GM23338 (cell line): ENCODE data around the gene SLC35F4. TPM values are rescaled to one million over a fixed set of nuclear protein-coding genes. Genes with fewer than 3 reads are reported as not detected.

Experiments
- ATAC-seq: fragments of 200-7000 bp; cut with Tn5 transposase; 3 replicates; pipeline ENCODE4 v1.9.1; 2020
- DNase-seq: peaks from one replicate; pipeline ENCODE4 v3.0.0-alpha.2; 2015; ENCODE audit warnings: low spot score
- H2AFZ ChIP-seq: fragments of 200-600 bp; sonication (generic); 2 replicates; pipeline ENCODE4 v1.8.0; 2016; ENCODE audit warnings: antibody characterized with exemption, mild to moderate bottlenecking, moderate library complexity
- H3F3A ChIP-seq: fragments of 200-600 bp; sonication (generic); replicated peaks from 2 replicates; pipeline ENCODE4 v1.8.0; 2017; ENCODE audit warnings: antibody characterized with exemption, mixed run types, low read depth
- H3K27ac ChIP-seq: fragments of 200-600 bp; sonication (generic); 2 replicates; pipeline ENCODE4 v1.6.1; 2016; ENCODE audit warnings: low read depth
- H3K27me3 ChIP-seq: fragments of 200-600 bp; sonication (generic); 2 replicates; pipeline ENCODE4 v1.8.0; 2016; ENCODE audit warnings: mild to moderate bottlenecking, mixed run types, moderate library complexity; ENCODE audit not compliant: insufficient read depth
- H3K36me3 ChIP-seq: fragments of 200-600 bp; sonication (generic); 2 replicates; pipeline ENCODE4 v1.8.0; 2016; ENCODE audit warnings: mild to moderate bottlenecking; ENCODE audit not compliant: insufficient read depth
- H3K4me1 ChIP-seq: fragments of 200-600 bp; sonication (generic); 2 replicates; pipeline ENCODE4 v1.8.0; 2016; ENCODE audit warnings: mild to moderate bottlenecking, moderate library complexity; ENCODE audit not compliant: insufficient read depth
- H3K4me2 ChIP-seq: fragments of 200-600 bp; sonication (generic); 2 replicates; pipeline ENCODE4 v1.7.1; 2017; ENCODE audit warnings: mixed run types
- H3K4me3 ChIP-seq: fragments of 200-600 bp; sonication (generic); 2 replicates; pipeline ENCODE4 v1.6.1; 2016; ENCODE audit warnings: mixed run types
- H3K79me2 ChIP-seq: fragments of 200-600 bp; sonication (generic); replicated peaks from 2 replicates; pipeline ENCODE4 v1.8.0; 2017; ENCODE audit warnings: mild to moderate bottlenecking; ENCODE audit not compliant: insufficient read depth
- H3K9me2 ChIP-seq: fragments of 200-600 bp; sonication (generic); 2 replicates; pipeline ENCODE4 v1.8.0; 2017; ENCODE audit not compliant: insufficient read depth
- H4K20me1 ChIP-seq: fragments of 200-600 bp; sonication (generic); replicated peaks from 2 replicates; pipeline ENCODE4 v1.8.0; 2017; ENCODE audit warnings: mild to moderate bottlenecking; ENCODE audit not compliant: insufficient read depth
- H3K27ac Mint-ChIP-seq: 2 replicates; pipeline ENCODE4 v1.8.0; 2020; ENCODE audit warnings: inconsistent platforms, mild to moderate bottlenecking, moderate library complexity, mixed read lengths
- H3K27me3 Mint-ChIP-seq: 3 replicates; pipeline ENCODE4 v1.8.0; 2022; ENCODE audit warnings: low read depth, mild to moderate bottlenecking, moderate library complexity, mixed read lengths, inconsistent platforms; ENCODE audit not compliant: insufficient read depth, poor library complexity
- H3K36me3 Mint-ChIP-seq: 3 replicates; pipeline ENCODE4 v1.8.0; 2021; ENCODE audit warnings: low read depth, mild to moderate bottlenecking, inconsistent platforms, moderate library complexity, mixed read lengths
- H3K4me1 Mint-ChIP-seq: 3 replicates; pipeline ENCODE4 v1.8.0; 2020; ENCODE audit warnings: mild to moderate bottlenecking, inconsistent platforms, mixed read lengths
- H3K4me3 Mint-ChIP-seq: 3 replicates; pipeline ENCODE4 v1.8.0; 2021; ENCODE audit warnings: moderate library complexity, mild to moderate bottlenecking, inconsistent platforms, mixed read lengths
- H3K9me3 Mint-ChIP-seq: 3 replicates; pipeline ENCODE4 v1.8.0; 2020; ENCODE audit warnings: moderate library complexity, mild to moderate bottlenecking, inconsistent platforms, mixed read lengths
- CREB1 ChIP-seq: fragments of 250-450 bp; sonication (Bioruptor Pico); IDR thresholded peaks from 2 replicates; pipeline ENCODE4 v1.5.0; 2020; ENCODE audit warnings: low read depth, mild to moderate bottlenecking, moderate library complexity
- CTCF ChIP-seq, 2 experiments: fragments of 200-600 bp in 1 of 2; sonication (generic) in 1 of 2; conservative IDR thresholded peaks; 2 replicates each; pipeline versions ENCODE4 v1.5.1 to v1.6.1; 2016 to 2017; ENCODE audit warnings: antibody characterized with exemption in 2 of 2, low read depth in 2 of 2, mild to moderate bottlenecking in 2 of 2, moderate library complexity in 1 of 2
- ETS1 ChIP-seq: IDR thresholded peaks from 2 replicates; pipeline ENCODE4 v1.6.1; 2016; ENCODE audit warnings: antibody characterized with exemption
- EZH2 ChIP-seq: fragments of 200-600 bp; sonication (generic); IDR thresholded peaks from one replicate; pipeline ENCODE4 v1.8.0; 2017; ENCODE audit warnings: antibody characterized with exemption, mild to moderate bottlenecking, low read depth; ENCODE audit not compliant: unreplicated experiment
- EZH2phosphoT487 ChIP-seq: fragments of 200-600 bp; sonication (generic); IDR thresholded peaks from one replicate; pipeline ENCODE4 v1.8.1; 2018; ENCODE audit warnings: antibody characterized with exemption; ENCODE audit not compliant: unreplicated experiment
- JUNB ChIP-seq: IDR thresholded peaks from one replicate; pipeline ENCODE4 v1.6.1; 2016; ENCODE audit warnings: antibody characterized with exemption; ENCODE audit not compliant: unreplicated experiment
- NANOG ChIP-seq: IDR thresholded peaks from 2 replicates; pipeline ENCODE4 v1.6.1; 2016; ENCODE audit warnings: antibody characterized with exemption, borderline replicate concordance
- POLR2AphosphoS5 ChIP-seq: IDR thresholded peaks from 2 replicates; pipeline ENCODE4 v1.6.1; 2016; ENCODE audit warnings: antibody characterized with exemption, low read depth
- REST ChIP-seq: IDR thresholded peaks from one replicate; pipeline ENCODE4 v1.6.1; 2018; ENCODE audit warnings: antibody characterized with exemption; ENCODE audit not compliant: unreplicated experiment
- STAT1 ChIP-seq: IDR thresholded peaks from one replicate; pipeline ENCODE4 v1.6.1; 2016; ENCODE audit warnings: antibody characterized with exemption; ENCODE audit not compliant: unreplicated experiment
- ZNF114 ChIP-seq: fragments of 250-450 bp; sonication (Bioruptor Pico); IDR thresholded peaks from 2 replicates; pipeline ENCODE4 v1.5.0; 2020; ENCODE audit warnings: mild to moderate bottlenecking, moderate library complexity
- ZNF331 ChIP-seq: fragments of 250-450 bp; sonication (Bioruptor Pico); IDR thresholded peaks from 2 replicates; pipeline ENCODE4 v1.5.0; 2020; ENCODE audit warnings: low read depth, mild to moderate bottlenecking, moderate library complexity
- ZNF462 ChIP-seq: fragments of 250-450 bp; sonication (Bioruptor Pico); IDR thresholded peaks from 2 replicates; pipeline ENCODE4 v1.5.0; 2020; ENCODE audit warnings: mild to moderate bottlenecking, moderate library complexity
- polyA plus RNA-seq: library from polyadenylated mRNA; unstranded; fragments of >200 nt; fragmentation: Nextera tagmentation; extraction: Ambion mirVana; gene quantifications from 2 replicates; pipeline ENCODE4 v1.2.1, GENCODE V29; 2016
- total RNA-seq: library from RNA; depleted of rRNA; stranded (reverse); fragments of >200 nt; shearing (Covaris generic); gene quantifications from 2 replicates; pipeline ENCODE4 v1.2.3, GENCODE V29; 2014

SLC35F4 gene
- total and polyA plus RNA-seq, 2 experiments from 2014 or later, result 0.10 TPM; not detected in 1

GRCh38 chr14:57866199-57866705 is 360 bp upstream of the SLC35F4 start:
- Mint-ChIP-seq H3K4me3 (peak overlapping the region; percentile 70), H3K4me1 (peaks cover 20% of the 10 kb centered on the region; the same call in 2 of the 3 replicates), H3K27me3 (peaks cover 13% of the 10 kb centered on the region), H3K9me3 (no peaks in the 10 kb centered on the region), H3K36me3 (no peaks in the 10 kb centered on the region), H3K27ac (no peak overlapping the region)
- H3F3A ChIP-seq, result no peaks in the 10 kb centered on the region
- H3K27ac ChIP-seq, result no peak overlapping the region
- no peaks in the 10 kb centered on the region for H3K36me3 ChIP-seq
- H3K4me1 ChIP-seq, result peaks cover 21% of the 10 kb centered on the region
- peaks cover 40% of the 10 kb centered on the region for H3K27me3 ChIP-seq
- peak overlapping the region; percentile 80 for H3K4me3 ChIP-seq
- H3K79me2 ChIP-seq, result no peaks in the 10 kb centered on the region
- DNase-seq (peak; percentile 10), ATAC-seq (no peak)
- H4K20me1 ChIP-seq, result no peaks in the 10 kb centered on the region
- peaks cover 3% of the 10 kb centered on the region; the same call in 1 of the 2 replicates for H3K9me2 ChIP-seq
- peak overlapping the region; percentile 92 for H3K4me2 ChIP-seq
- TF ChIP-seq REST, result no peak
- no peak for TF ChIP-seq EZH2phosphoT487
- TF ChIP-seq JUNB, result no peak
- TF ChIP-seq POLR2AphosphoS5, result no peak
- TF ChIP-seq STAT1, result no peak
- TF ChIP-seq ETS1, result no peak
- TF ChIP-seq EZH2, result no peak
- no peak for TF ChIP-seq NANOG
- no peak for TF ChIP-seq CTCF (conservative IDR thresholded peaks at IDR 0.05; ENCODE audit: low read depth in 2 of 2)
- TF ChIP-seq CREB1 (CRISPR knock-in tag), result no peak
- TF ChIP-seq ZNF114 (CRISPR knock-in tag), result no peak
- no peak for TF ChIP-seq ZNF462 (CRISPR knock-in tag)
- TF ChIP-seq ZNF331 (CRISPR knock-in tag), result no peak
- peak overlapping the region; percentile 81; the same call in 1 of the 2 replicates for H2AFZ ChIP-seq
